ENCODE measurements around the gene PLXNA3. TPM values are rescaled to one million over a fixed set of nuclear protein-coding genes. Genes with fewer than 3 reads are reported as not detected.

The PLXNA3 gene
- total and polyA plus RNA-seq, 2 donors from 2014 or later: 4.9 to 40.5 TPM

DNA sequence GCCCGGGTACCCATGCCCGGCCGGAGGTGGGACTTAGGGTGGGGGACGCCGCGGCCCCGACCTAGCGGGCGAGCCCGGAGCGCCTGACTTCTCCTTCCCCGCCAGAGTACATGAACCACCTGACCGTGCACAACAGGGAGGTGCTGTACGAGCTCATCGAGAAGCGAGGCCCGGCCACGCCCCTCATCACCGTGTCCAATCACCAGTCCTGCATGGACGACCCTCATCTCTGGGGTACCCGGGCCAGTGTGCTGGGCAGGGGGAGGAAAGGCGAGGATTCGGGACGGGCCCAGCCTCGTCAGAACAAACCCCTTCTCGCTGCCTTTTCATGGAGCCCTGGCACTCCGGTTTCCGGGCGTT lies 46.1 kb upstream of the PLXNA3 start:
- intact Hi-C loops (cut with DNase I): no loop called here
- H3K4me3 ChIP-seq (ENCODE audit: low read length in 3 of 3): peak overlapping the region in 2 of 3 donors; percentile 45 to 63
- H3K27me3 ChIP-seq (ENCODE audit: control insufficient read depth, insufficient read depth, low read length): no peaks in the 10 kb centered on the region
- H3K9me3 ChIP-seq (ENCODE audit: control insufficient read depth in 2 of 3, insufficient read depth in 1 of 3, low read length in 3 of 3): no peaks in the 10 kb centered on the region
- H3K4me1 ChIP-seq (ENCODE audit: control insufficient read depth in 2 of 3, insufficient read depth in 2 of 3, low read depth in 1 of 3, low read length in 3 of 3): peaks cover 0 to 6% (median 0%) of the 10 kb centered on the region in 3 donors
- DNase-seq: peak; percentile 63 to 85 (median 77)
- H3K9ac ChIP-seq (ENCODE audit: low read length in 3 of 3): peak overlapping the region in 2 of 3 donors; percentile 46 to 48
- TF ChIP-seq, protein P1, sequence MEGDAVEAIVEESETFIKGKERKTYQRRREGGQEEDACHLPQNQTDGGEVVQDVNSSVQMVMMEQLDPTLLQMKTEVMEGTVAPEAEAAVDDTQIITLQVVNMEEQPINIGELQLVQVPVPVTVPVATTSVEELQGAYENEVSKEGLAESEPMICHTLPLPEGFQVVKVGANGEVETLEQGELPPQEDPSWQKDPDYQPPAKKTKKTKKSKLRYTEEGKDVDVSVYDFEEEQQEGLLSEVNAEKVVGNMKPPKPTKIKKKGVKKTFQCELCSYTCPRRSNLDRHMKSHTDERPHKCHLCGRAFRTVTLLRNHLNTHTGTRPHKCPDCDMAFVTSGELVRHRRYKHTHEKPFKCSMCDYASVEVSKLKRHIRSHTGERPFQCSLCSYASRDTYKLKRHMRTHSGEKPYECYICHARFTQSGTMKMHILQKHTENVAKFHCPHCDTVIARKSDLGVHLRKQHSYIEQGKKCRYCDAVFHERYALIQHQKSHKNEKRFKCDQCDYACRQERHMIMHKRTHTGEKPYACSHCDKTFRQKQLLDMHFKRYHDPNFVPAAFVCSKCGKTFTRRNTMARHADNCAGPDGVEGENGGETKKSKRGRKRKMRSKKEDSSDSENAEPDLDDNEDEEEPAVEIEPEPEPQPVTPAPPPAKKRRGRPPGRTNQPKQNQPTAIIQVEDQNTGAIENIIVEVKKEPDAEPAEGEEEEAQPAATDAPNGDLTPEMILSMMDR (IDR thresholded peaks at IDR 0.05; ENCODE audit: borderline replicate concordance, extremely low read depth, insufficient read depth): no peak
- H3K27ac ChIP-seq (ENCODE audit: low read depth in 2 of 2, low read length in 2 of 2): peak overlapping the region; percentile 83 to 90
- no peaks in the 10 kb centered on the region for H3K36me3 ChIP-seq (ENCODE audit: control insufficient read depth in 2 of 3, insufficient read depth in 3 of 3, low read length in 3 of 3)
- FAIRE-seq: no peak

DNA sequence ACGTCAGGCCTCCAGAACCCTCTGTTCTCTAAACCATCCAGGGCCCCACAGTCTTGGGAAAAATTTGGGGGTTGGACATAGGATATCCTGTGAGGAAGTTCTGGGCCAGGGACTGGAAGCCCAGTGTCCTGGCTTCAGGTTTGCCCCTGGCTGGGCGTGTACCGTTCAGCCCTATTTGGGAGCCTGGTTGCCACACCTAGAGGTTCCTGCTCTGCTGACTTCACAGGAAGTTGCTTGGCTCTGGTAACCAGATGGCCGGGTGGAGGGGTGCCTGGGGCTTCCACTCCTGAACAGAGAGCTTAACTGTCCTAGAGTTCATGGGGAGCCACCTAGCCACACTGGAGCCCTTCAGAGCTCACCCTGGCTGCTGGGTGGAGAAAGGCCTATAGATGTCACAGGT lies 45.6 kb upstream of the PLXNA3 start:
- Histone ChIP-seq H3K9ac (ENCODE audit: low read length in 3 of 3) (peak overlapping the region in 2 of 3 donors; percentile 46 to 48), H3K4me3 (ENCODE audit: low read length in 3 of 3) (peak overlapping the region in 2 of 3 donors; percentile 45 to 63)
- FAIRE-seq: no peak

DNA sequence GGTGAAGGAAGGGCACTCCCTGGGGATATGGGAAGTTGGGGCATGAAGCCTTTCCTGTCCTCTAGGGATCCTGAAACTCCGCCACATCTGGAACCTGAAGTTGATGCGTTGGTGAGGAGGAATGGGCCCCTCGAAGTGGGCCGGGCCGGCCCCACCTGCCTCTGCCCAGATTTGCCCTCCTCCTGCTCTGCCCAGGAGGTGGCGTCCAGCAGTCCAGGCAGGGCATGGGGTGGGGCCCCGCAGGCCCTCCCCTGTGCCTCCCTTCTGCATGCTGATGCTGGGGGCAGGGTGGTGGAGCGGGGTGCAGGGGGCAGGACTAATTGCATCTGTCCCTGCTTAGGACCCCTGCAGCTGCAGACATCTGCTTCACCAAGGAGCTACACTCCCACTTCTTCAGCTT lies 44.9 kb upstream of the PLXNA3 start:
- H3K9me3 ChIP-seq (ENCODE audit: control insufficient read depth in 2 of 3, insufficient read depth in 1 of 3, low read length in 3 of 3): no peaks in the 10 kb centered on the region
- intact Hi-C loops (cut with DNase I): no loop called here
- H3K4me1 ChIP-seq (ENCODE audit: control insufficient read depth in 2 of 3, insufficient read depth in 2 of 3, low read depth in 1 of 3, low read length in 3 of 3): peaks cover 0 to 6% (median 0%) of the 10 kb centered on the region in 3 donors
- no peaks in the 10 kb centered on the region for H3K27me3 ChIP-seq (ENCODE audit: control insufficient read depth, insufficient read depth, low read length)
- DNase-seq (no peak), FAIRE-seq (no peak)
- H3K4me3 ChIP-seq (ENCODE audit: low read length in 3 of 3): no peak overlapping the region
- H3K36me3 ChIP-seq (ENCODE audit: control insufficient read depth in 2 of 3, insufficient read depth in 3 of 3, low read length in 3 of 3): no peaks in the 10 kb centered on the region
- H3K9ac ChIP-seq (ENCODE audit: low read length in 3 of 3): no peak overlapping the region
- H3K27ac ChIP-seq (ENCODE audit: low read depth in 2 of 2, low read length in 2 of 2): no peak overlapping the region
- TF ChIP-seq, protein P1 (IDR thresholded peaks at IDR 0.05; ENCODE audit: borderline replicate concordance, extremely low read depth, insufficient read depth): no peak

More for the DNA sequence above, 45.6 kb upstream of the PLXNA3 start:
- Histone ChIP-seq H3K27ac (ENCODE audit: low read depth in 2 of 2, low read length in 2 of 2) (peak overlapping the region; percentile 83 to 90), H3K36me3 (ENCODE audit: control insufficient read depth in 2 of 3, insufficient read depth in 3 of 3, low read length in 3 of 3) (no peaks in the 10 kb centered on the region), H3K4me1 (ENCODE audit: control insufficient read depth in 2 of 3, insufficient read depth in 2 of 3, low read depth in 1 of 3, low read length in 3 of 3) (peaks cover 0 to 6% (median 0%) of the 10 kb centered on the region in 3 donors), H3K9me3 (ENCODE audit: control insufficient read depth in 2 of 3, insufficient read depth in 1 of 3, low read length in 3 of 3) (no peaks in the 10 kb centered on the region), H3K27me3 (ENCODE audit: control insufficient read depth, insufficient read depth, low read length) (no peaks in the 10 kb centered on the region)
- intact Hi-C loops (cut with DNase I): no loop called here
- TF ChIP-seq, protein P1 (IDR thresholded peaks at IDR 0.05; ENCODE audit: borderline replicate concordance, extremely low read depth, insufficient read depth): no peak
- DNase-seq: no peak

DNA sequence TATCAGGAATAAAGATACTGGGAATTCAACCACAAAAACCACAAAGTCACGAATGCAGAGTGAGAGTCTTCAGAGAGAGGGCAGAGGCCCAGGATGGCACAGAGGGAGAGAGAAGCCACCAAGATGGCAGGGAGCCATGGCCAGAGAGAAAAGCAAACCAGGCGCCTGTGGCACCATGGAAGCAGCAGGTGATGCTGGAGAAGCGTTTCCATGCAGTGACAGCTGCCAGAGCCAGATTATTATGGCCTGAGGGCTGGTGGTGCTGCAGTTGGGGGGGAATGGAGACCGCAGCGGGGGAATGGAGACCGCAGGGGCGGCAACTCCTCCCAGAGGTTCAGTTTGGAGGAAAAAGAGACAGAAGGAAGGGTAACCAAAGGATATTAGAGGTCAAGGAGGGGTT lies 40.9 kb upstream of the PLXNA3 start:
- Histone ChIP-seq H3K4me1 (ENCODE audit: control insufficient read depth in 2 of 3, insufficient read depth in 2 of 3, low read depth in 1 of 3, low read length in 3 of 3) (peaks cover 0 to 6% (median 0%) of the 10 kb centered on the region in 3 donors), H3K4me3 (ENCODE audit: low read length in 3 of 3) (no peak overlapping the region), H3K9me3 (ENCODE audit: control insufficient read depth in 2 of 3, insufficient read depth in 1 of 3, low read length in 3 of 3) (no peaks in the 10 kb centered on the region), H3K27ac (ENCODE audit: low read depth in 2 of 2, low read length in 2 of 2) (no peak overlapping the region), H3K9ac (ENCODE audit: low read length in 3 of 3) (no peak overlapping the region), H3K27me3 (ENCODE audit: control insufficient read depth, insufficient read depth, low read length) (no peaks in the 10 kb centered on the region), H3K36me3 (ENCODE audit: control insufficient read depth in 2 of 3, insufficient read depth in 3 of 3, low read length in 3 of 3) (no peaks in the 10 kb centered on the region)
- TF ChIP-seq, protein P1 (IDR thresholded peaks at IDR 0.05; ENCODE audit: borderline replicate concordance, extremely low read depth, insufficient read depth): no peak
- DNase-seq: no peak
- intact Hi-C loops (cut with DNase I): no loop called here
- no peak for FAIRE-seq
